ENCODE results near the gene FSTL1.

The FSTL1 gene, protein sequence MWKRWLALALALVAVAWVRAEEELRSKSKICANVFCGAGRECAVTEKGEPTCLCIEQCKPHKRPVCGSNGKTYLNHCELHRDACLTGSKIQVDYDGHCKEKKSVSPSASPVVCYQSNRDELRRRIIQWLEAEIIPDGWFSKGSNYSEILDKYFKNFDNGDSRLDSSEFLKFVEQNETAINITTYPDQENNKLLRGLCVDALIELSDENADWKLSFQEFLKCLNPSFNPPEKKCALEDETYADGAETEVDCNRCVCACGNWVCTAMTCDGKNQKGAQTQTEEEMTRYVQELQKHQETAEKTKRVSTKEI

DNA sequence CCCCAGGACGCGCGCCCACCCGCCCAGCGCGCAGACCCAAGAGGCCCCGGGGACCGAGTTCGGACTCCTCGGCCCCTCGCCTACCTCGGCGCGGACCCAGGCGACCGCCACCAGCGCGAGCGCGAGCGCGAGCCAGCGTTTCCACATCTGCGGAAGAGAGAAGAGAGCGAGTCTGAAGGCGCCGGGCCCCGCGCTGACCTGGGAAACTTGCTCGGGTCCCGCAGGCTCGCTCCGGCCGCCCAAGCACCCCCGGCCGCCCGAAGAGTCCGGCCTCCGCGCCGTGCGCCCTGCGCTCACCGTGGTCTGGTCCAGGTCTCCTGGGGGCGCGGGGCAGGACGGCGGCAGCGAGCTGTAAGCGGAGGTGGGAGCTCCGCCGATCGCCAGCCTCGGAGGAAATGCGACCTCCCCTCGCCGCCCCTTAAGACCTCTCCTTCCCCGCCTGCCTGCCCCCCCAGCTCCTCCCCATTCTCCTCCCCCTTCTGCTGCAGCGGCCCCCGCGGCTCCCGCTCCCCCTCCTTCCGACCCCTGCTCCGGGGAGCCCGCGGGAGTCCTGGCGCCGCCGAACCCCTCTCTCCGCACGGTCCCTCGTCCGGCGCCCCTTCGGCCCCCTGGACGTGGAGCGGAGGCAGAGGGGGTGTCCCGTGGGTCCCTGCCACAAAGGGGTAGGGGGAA lies at the start of gene FSTL1:
Gene FSTL1 (minus strand): TSS at position 393 of the 672 bp plus-strand sequence. CDS start 246 bp downstream, at position 147.
- peak; percentile 34 for DNase-seq

GRCh38 chr3:120498556-120499346 lies 48.0 kb upstream of the FSTL1 start:
- peak; percentile 79 for DNase-seq

- no peak for DNase-seq
These were observed 47.0 kb upstream of the FSTL1 start for GRCh38 chr3:120497818-120498217.

DNA sequence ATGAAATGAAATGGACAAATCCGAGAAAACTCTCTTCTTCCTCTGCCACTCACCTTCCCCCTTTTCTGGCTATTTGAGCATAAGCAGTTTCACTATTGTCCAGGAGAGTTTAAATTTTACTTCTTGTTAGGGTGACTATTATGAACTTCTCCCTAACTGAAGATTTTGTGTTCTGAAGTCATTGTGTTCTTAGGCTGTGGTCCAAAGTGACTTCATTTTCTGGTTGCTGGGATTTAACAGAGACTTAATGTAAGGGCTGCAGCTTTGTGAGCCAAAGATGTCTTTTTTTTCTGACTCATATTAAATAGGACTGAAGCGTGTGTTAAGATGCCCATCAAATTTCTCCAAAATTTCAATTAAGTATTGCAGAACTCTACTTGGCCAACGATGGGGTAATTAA lies 46.5 kb upstream of the FSTL1 start:
- no peak for DNase-seq

DNA sequence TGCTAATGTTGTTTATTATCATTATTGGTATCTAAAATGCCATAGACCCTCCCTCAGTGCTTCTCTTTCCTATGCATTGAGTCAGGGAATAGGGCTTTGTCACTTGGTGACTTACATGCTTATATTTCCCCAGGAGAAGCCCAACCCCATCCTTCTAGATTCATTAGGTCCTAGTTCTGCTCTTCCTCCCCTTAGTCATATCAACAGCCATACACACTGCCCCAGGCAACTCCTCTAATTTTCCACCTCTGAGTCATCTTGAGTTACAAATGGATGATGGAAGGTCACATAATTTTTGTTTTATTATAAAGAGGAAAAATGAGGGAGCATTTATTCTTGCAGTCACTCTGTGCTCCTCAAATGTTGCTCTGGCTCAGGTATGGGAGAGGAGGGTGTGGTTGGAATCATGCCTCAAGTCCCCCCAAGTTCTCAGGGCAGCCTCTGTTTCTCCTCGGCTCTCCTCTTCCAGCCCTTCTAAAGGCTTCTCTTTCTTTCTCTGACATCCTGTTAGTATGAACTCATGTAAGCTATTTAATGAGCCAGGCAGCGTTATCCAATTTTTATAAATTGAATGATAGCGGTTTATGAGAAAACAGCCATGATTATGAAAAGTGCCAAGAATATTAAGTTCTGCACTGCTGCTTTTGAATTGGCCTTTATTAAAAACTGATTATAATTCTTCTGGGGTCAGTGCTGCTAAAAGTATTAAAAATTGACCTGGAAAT lies 45.6 kb upstream of the FSTL1 start:
- peak; percentile 13 for DNase-seq

- DNase-seq = no peak
These were observed 45.0 kb upstream of the FSTL1 start for GRCh38 chr3:120495809-120496208.

- DNase-seq = no peak
These were observed 41.3 kb upstream of the FSTL1 start for GRCh38 chr3:120492103-120492502.

DNA sequence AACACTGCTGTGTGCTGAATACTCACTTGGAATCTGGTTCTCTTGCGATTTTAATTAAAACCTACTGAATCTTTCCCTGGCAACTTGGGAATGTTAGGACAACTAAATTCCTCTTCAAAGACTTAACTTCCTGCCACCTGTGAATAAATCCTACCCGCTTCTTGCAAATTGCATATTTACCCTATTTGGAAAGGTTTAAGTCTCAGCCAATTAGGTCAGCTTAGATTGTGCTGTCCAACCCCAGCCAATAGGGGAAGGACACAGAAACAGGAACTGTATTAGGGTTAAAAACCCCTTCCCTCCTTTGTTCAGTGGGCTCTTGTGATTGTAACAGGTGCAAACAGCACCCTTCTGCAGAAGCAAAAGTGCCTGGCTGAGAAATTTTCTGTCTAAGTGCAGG lies 38.6 kb upstream of the FSTL1 start:
- no peak for DNase-seq

DNA sequence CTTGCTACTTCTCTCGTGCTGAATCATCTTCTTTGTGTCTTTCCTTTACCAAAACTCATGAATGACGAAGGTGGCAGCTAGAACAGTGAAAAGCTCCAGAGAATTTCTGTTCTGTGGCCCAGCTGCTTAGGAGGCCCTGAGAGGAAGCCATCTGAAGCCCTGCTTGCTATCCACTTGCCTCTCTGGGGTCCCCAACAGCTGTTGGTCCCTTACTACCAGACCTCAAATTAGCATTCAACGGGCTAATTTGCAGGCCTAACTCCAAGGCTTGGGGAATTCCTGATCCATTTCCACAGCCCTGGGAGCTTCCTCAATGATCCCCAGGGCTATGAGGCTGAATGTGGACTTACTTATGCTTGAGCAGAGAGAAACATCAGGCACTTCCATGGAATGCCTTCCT lies 37.5 kb upstream of the FSTL1 start:
- no peak for DNase-seq

- DNase-seq = no peak
These were observed 36.4 kb upstream of the FSTL1 start for GRCh38 chr3:120487191-120487650.

DNA sequence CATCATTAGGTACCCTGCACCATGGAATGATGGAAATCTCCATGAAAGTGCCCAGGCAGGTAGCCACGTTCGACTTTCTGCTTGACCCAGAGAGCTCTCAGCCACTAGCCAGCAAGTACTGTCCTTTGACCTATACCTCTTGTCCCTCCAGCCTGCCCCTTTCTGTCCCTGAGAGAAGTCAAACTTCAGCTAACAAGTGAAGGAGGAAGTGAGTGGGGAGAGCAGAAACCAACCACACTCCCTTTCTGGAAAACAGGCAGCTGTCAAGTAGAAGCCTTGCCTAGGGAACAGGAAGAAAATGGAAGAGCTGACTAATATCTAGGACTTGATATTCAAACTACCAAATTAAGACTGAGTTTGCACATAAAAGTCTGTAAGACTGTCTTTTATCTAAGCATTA lies 30.3 kb upstream of the FSTL1 start:
- peak; percentile 16 for DNase-seq

DNA sequence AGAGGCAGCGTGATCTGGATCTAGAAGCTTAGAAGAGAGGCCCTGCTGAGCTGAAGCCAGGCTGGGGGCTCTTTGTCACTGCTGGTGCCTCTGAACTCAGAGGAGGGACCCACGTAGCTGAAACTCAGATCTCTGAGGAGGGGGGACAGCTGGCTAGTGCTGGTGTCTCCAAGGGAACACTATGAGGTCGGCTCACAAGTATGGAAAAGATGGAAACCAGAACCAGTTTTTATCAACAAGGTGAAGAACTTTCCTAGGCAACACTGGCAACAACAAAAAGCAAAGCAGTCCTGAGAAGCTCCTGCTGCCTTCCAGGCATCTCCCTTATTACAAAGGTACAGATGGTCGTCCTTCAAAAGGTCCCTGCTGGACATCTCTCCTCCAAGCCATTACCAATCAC lies 27.0 kb upstream of the FSTL1 start:
- DNase-seq = no peak

GRCh38 chr3:120475722-120476377 lies 25.1 kb upstream of the FSTL1 start:
- DNase-seq = no peak

- DNase-seq = no peak
These were observed 23.3 kb upstream of the FSTL1 start for GRCh38 chr3:120473896-120474675.

GRCh38 chr3:120473389-120473788 lies 22.6 kb upstream of the FSTL1 start:
- no peak for DNase-seq

GRCh38 chr3:120472121-120472844 lies 21.5 kb upstream of the FSTL1 start:
- no peak for DNase-seq

- no peak for DNase-seq
These were observed 20.9 kb upstream of the FSTL1 start for GRCh38 chr3:120471643-120472042.

DNA sequence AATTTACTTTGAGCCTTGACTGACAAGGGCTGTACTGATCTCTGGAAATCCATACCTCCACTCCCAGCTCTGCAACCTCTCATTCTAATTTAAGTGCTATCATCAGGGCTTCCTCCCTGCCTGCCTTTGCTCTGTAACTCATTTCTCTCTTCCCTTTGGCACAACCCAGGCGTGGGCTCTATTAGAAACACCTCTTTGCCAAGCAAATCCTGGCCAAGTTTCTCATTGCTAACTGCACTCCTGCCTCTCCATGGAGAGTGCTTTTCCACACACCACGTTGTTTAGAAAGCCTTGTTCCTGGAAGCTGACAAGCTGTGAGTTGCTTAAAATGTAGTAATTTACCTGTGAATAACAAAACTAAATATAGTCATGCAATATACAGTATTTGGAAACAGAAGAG lies 20.1 kb upstream of the FSTL1 start:
- no peak for DNase-seq

GRCh38 chr3:120469882-120470301 lies 19.1 kb upstream of the FSTL1 start:
- DNase-seq = no peak

GRCh38 chr3:120469440-120469839 lies 18.6 kb upstream of the FSTL1 start:
- DNase-seq = no peak
